ENCODE data around the gene FGF19. TPM values are rescaled to one million over a fixed set of nuclear protein-coding genes. Genes with fewer than 3 reads are reported as not detected.
A peak's percentile ranks its signal among the peaks of the same experiment; 100 is the strongest.

The FGF19 gene
- total RNA-seq, 2 donors from 2014 or later = not detected

- Histone ChIP-seq H3K9me3 (no peaks in the 10 kb centered on the region), H3K27me3 (peaks cover 0 to 3% of the 10 kb centered on the region in 2 donors), H3K36me3 (replicated peaks in 1 of 2; ENCODE audit: insufficient read depth in 1 of 2, low read depth in 2 of 2) (no peaks in the 10 kb centered on the region), H3K4me3 (no peak overlapping the region), H3K4me1 (no peaks in the 10 kb centered on the region), H3K27ac (no peak overlapping the region)
- DNase-seq = no peak
- TF ChIP-seq POLR2A (IDR thresholded peaks at IDR 0.05) (no peak), CTCF (IDR thresholded peaks at IDR 0.05) (no peak)
- WGBS, 2 donors = 63 to 74% methylated on average over 18 to 19 of the region's 19 CpGs
- intact Hi-C loops (cut with DNase I) = no loop called here
- no peak for ATAC-seq
Measured at GRCh38 chr11:69715446-69715845, 11.6 kb upstream of the FGF19 start.

GRCh38 chr11:69711822-69712801 is 8.3 kb upstream of the FGF19 start:
- Histone ChIP-seq H3K36me3 (replicated peaks in 1 of 2; ENCODE audit: insufficient read depth in 1 of 2, low read depth in 2 of 2) (no peaks in the 10 kb centered on the region), H3K27me3 (no peaks in the 10 kb centered on the region), H3K4me1 (no peaks in the 10 kb centered on the region), H3K27ac (no peak overlapping the region), H3K9me3 (no peaks in the 10 kb centered on the region), H3K4me3 (no peak overlapping the region)
- intact Hi-C loops (cut with DNase I) = no loop called here
- DNase-seq = no peak
- ATAC-seq = no peak
- WGBS, 2 donors = 60 to 65% methylated on average over 11 to 28 of the region's 28 CpGs
- TF ChIP-seq CTCF (IDR thresholded peaks at IDR 0.05) = no peak

DNA sequence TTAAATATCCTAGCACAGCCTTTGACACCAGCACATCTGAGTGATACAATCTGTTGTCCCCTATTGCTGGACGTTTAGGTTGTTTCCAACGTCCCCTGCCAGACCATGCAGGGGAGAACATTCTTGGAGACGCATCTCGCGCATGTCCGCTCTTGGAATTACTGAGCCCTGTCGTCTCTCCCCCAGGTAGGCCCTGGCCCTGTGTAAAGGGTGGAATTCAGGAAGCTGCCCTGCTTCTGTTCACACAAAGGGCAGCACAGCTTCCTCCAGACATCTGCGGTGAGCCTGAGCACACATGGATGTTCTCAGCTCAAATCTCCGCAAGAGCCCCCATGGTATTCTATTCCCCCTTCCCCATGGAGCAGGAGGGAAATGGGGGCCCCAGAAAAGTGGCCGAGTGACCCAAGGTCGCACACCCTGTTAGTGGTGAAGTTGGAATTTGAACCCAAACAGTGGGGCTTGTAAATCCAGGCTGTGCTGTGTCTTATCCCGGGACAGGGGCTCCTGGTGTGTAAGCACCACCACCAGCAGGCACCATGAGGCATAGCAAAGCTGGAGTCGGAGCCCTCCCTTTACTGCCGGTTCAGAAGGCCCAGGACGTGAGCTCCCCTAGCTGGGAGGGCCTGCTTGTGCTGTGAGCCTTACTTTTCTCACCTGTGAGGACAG is 5.0 kb upstream of the FGF19 start:
- DNase-seq (no peak), ATAC-seq (no peak)
- H3K9me3 ChIP-seq = no peaks in the 10 kb centered on the region
- H3K36me3 ChIP-seq (replicated peaks in 1 of 2; ENCODE audit: insufficient read depth in 1 of 2, low read depth in 2 of 2) = no peaks in the 10 kb centered on the region
- no peak overlapping the region for H3K4me3 ChIP-seq
- no peak overlapping the region for H3K27ac ChIP-seq
- TF ChIP-seq CTCF (IDR thresholded peaks at IDR 0.05) (no peak), POLR2A (IDR thresholded peaks at IDR 0.05) (no peak)
- 63 to 67% methylated on average over 14 to 15 of the region's 15 CpGs for WGBS, 2 donors
- H3K27me3 ChIP-seq = peaks cover 2 to 7% of the 10 kb centered on the region in 2 donors
- H3K4me1 ChIP-seq = peaks cover 14% of the 10 kb centered on the region
- intact Hi-C loops (cut with DNase I) = no loop called here

DNA sequence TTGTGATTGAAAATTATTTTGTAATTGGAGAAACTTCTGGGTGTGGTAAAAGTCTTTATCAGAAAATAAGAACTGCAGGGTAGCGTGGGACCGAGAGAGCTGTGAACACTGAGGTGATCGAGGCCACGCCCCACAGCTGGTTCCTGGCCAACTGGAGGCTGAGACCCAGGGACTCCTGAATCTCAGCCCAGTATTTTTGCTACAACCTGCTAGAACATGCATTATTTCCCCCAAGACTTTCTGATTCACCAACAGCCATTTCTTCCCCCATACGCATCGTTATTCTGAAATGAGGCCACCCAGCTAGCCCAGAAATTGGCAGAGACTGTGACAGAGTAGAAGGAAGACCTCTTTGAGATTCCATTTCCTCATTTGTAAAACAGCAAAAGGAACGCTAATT is 3.4 kb upstream of the FGF19 start:
- 25 to 35% methylated on average over 7 of the region's 7 CpGs for WGBS, 2 donors
- intact Hi-C loops (cut with DNase I) = no loop called here
- Histone ChIP-seq H3K36me3 (replicated peaks in 1 of 2; ENCODE audit: insufficient read depth in 1 of 2, low read depth in 2 of 2) (no peaks in the 10 kb centered on the region), H3K4me1 (peaks cover 18% of the 10 kb centered on the region), H3K27me3 (peaks cover 5 to 11% of the 10 kb centered on the region in 2 donors), H3K9me3 (no peaks in the 10 kb centered on the region), H3K4me3 (no peak overlapping the region), H3K27ac (no peak overlapping the region)
- no peak for TF ChIP-seq CTCF (IDR thresholded peaks at IDR 0.05)
- TF ChIP-seq POLR2A (IDR thresholded peaks at IDR 0.05) = no peak
- ATAC-seq (no peak), DNase-seq (peak in 3 of 4 donors; percentile 25 to 67 (median 39))

Data from body of pancreas (tissue), 4 donors.